ENCODE data around the gene SBSN.
"Not testable (repeated sequence)": the region's sequence is repeated elsewhere in the genome, so short reads cannot be mapped to it uniquely, and the experiment has no call there.

Gene SBSN

DNA sequence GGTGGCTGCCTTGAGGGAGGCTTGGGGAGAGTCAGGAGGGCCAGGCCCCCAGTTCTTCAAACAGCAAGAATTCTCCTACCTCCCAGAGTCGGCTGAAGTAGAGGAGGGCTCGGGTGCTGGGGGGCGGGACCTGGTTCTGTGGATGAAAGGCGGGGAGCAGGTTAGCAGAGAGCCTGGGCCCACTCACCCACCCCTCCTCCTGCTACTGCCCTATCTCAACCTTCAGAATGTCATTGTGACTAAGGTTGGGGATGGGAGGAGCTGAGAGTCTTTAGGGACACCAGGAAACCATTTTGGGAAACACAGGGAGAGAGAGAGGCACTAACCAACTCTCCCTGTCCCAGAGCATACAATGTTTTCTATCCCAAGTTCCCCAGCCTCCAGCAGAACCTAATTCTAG, 25.4 kb downstream of the SBSN start:
- no peak for DNase-seq

DNA sequence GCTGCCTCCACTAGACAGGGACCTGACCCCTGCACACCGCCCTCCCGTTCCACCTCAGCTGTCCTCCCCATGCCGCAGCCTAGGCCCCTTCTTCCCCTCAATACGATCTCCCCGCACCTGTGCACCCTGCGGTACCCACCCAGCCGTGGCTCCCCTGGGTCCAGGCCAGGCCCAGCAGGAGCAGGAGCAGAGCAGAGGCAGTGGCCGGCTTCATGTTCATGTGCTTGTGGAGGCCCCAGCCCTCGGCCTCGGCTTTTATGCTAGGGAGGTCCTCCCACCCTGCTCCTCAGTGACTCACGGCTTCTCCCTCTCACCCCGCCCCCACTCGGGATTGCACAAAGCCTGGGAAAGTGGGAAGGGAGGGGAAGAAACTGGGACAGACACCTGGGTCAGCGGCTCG, 26.4 kb downstream of the SBSN start:
- DNase-seq: no peak

DNA sequence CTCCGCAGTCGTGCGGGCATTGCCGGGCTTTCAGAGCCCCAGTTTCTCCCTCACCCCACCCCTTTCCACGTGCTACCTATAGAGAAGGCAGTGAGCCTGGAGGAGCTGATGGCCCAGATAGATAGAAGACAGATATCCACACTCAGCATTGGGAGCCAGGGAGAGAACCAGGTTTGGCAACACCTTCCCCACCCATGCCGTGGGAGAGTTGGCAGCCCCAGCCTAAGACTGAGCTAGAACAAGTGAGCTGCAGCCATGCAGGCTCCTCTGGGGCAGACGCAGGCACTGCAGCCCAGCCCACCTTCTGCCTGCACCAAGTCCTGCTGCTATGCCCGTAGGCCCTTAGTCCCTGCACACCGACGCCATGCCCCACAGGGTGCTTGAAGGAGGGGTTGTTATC, 27.5 kb downstream of the SBSN start:
- DNase-seq: no peak

DNA sequence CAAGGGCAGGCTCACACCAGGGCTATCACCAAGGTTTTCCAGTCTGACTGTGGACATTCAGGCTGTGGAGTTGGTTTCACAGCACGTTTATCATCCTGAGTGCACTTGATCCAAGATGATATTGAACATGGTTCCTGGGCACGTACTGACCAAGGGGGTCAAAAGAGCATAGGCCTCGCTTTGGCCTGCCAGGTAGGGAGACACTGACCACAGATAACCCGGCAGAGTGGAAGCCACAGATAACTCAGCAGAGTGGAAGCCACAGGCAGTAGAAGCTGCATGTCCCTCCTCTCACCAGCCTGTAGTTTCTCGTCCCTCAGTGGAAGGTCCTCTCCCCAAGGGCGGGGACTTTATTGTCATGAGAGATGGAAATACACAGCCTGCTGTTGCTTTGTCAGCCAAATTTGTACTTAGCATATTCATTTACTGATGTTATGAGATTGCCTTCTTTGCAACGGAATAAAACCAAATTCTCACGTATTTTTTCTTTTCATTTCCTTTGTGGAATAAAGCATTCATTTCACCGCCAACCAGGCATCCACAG, 29.1 kb downstream of the SBSN start:
- DNase-seq: no peak

DNA sequence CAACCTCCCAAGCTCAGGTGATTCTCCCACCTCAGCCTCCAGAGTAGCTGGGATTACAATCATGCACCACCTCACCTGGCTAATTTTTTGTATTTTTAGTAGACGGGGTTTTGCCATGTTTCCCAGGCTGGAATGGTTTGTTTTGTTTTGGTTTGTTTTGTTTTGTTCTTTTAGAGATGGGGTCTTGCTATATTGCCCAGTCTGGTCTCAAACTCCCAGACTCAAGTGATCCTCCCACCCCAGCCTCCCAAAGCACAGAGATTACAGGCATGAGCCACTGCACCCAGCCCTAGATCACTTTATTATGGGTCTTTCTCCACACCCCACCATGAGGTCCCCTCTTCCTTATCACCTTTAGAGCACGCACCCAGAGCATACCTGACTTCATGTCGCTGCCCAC, 29.9 kb downstream of the SBSN start:
- DNase-seq: no peak

DNA sequence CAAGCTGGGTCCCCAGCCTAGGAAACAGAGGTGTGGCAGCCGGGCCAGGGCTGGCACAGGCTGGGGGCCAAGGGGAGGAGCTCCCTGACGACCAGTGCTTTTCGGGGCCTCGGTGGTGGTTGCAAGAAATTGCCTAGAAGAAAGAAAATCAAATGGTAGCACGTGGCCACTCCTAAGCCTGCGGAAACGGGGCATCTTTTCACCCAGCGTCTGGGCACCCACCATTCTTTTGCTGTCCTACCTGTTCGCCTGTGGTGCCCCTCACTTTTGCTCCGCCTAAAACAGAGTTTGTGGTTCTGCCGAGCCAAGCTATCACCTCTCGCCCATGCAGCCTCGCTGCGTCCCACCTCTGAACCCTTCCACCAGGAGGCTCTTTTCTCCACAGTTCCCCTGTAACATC, 30.7 kb downstream of the SBSN start:
- no peak for DNase-seq

DNA sequence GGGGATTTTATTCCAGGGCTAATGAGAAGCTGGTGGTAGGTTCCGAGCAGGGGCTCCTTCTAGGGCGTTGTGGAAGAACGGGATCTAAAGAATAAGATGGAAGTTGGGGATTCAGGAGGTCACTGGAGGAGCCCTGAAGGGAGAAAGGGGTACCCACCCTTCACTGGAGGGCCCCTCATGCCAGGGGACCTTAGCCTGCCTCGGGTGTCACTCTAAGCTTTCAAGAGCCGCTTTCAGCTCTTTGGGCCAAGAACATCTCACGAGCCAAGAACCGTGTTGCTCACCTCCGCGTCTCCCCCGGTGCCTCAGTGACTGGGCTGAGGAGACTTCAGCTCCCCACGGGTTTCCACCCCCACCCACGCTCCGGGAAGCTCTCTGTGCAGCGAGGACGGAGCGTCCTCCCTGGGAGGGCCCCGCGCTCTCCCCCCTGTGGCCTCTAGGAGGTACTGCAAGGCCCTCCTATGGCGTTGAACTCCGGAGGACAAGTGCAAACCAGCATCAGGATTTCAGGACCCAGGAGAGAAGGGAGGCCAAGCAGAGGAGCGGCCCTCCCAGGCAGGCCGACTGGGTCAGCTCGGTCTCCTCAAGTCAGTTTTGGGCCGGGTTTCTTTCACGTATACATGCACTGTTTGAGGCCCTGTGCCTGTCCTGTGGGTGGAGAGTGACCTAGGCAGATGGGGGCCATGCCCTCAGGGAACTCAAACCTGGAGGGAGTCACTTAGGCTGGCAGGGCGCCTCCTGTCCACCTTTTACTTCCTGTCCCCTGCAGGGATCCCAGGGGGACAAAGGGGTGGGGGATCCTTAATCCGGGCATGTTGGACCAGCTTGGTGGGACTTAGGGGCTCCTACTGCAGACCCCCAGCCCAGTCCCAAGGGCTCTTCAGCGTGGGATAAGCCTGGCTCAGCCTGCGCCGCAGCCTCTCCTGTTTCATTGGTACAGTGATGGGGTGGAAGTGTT, 32.7 kb downstream of the SBSN start:
- peak; percentile 65 for DNase-seq

DNA sequence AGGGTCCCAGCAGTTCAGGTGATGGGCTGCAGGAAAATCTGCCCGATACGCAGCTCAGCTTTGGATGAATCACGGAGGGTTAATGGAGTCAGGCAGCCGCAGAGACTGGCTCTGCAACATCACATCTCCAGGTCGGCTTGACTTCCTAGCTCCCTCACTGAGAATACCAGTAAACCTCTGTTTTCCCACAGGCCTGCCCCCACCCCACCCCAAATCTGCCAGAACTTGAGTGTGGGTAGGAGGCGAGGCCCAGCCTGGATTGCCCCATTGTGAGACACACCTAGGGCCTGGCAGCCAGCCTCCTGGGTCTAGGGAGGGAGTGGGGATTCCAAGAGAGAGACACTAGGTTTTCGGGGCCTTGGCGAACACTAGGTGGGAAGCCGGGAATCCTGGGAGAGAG, 34.1 kb downstream of the SBSN start:
- DNase-seq: no peak

DNA sequence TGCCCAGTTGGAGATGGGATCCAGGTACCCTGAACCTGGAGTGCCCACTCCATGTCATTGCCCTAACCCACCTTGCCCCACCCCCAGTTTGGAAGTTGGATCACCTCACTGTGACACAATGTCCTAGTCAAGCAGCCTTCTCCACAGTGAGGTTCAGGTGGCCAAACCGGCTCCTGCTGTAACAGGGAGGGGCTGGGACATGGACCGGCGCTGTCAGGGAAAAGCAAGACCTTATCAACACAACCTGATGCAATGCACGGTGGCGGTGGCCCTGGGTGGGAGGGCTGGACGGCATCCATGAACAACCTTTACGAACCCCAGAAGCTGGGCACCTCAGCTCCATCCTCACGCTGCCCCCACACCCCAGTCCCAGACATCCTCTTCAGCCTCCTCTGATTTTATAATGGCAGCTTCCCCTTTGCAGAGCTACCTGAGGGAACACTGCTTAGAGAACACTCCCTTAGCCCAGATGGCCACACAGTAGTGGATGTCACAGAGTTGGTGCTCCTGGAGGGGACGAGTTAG, 36.2 kb downstream of the SBSN start:
- no peak for DNase-seq

DNA sequence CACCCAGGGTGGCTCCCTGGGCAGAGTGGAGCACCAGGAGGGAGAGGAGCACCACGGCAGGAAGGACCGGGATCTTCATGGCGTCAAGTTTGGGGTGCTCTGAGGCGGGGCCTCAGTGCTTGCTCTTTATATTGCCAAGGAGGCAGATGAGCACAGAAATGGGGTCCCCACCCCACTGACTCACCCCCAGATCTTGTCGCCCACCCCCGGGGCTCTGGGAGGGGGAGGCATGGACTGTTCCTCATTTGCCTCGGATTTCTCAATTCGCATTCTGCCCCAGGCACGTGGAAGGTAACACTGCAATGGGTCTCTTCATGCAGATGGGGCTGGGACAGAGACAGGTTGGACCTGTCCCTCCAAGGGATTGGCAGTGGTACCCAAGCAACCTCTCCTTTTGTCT, 37.7 kb downstream of the SBSN start, which contains the start of gene KRTDAP:
Gene KRTDAP, minus strand, starts transcription at position 101 of the 400 bp plus-strand sequence. Its CDS starts 22 bp downstream, at position 79.
- DNase-seq: no peak

DNA sequence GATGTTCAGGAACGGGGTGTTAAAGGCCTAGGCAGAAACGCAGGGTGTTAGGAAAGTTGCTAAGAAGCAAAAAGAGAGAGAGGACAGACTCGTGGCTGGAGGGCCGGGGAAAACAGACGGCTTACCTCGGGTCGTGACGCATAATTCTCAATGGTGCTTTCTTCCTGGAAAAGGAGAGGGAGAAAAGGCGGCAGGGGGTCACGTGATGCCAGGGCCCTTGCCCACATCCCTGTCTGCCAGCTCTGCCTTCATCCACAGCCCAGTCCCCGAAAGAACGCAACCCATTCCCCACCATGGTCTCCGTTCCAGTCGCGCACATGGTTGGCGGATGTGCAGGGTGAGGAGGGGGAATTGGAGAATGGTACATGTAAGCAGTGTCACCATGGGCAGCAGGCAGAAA, 39.4 kb downstream of the SBSN start:
- DNase-seq: no peak

DNA sequence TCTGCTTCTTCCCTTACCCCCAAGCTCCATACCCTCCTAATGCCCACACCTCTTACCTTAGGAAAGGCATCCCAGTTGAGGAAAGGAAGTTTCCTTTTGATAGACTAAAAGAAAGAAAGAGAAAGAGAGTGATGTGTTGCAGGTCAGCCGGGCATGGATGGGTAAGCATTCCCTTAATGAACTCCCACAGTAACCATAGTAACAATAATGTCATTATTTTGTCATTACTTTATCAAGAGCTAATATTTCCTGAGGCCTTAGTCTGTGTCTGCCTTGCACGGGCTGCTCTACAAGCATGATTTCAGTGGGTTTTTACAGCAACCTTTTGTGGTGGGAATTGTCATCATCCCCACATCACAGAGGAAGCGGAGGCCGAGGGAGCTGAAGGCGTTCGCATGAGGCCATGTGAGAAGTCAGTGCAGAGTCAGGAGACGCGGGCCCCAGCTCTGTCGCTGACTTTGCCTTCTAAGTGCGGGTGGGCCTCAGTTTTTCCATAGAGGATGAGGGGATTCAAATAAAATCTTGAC, 40.4 kb downstream of the SBSN start:
- DNase-seq: no peak

DNA sequence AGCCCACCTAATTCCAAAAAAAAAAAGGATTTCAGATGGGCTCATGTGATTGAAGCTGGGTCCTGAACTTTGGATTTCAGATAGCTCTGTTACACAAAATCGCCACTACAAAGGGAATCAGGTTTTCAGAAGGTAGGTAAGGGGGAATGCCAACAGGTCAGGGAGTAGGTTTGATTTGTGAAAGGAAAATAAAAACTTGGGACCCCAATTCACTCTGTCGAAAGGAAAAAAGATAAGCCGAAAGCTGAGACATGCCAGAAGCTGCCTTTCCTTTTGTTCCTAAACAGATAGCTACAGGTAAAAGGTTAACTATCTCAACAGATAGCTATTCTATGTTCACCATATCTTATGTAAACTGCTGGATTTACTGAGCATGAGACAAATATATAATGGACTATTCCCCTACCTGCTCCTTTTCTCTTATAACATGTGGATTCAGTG, 41.8 kb downstream of the SBSN start:
- no peak for DNase-seq

DNA sequence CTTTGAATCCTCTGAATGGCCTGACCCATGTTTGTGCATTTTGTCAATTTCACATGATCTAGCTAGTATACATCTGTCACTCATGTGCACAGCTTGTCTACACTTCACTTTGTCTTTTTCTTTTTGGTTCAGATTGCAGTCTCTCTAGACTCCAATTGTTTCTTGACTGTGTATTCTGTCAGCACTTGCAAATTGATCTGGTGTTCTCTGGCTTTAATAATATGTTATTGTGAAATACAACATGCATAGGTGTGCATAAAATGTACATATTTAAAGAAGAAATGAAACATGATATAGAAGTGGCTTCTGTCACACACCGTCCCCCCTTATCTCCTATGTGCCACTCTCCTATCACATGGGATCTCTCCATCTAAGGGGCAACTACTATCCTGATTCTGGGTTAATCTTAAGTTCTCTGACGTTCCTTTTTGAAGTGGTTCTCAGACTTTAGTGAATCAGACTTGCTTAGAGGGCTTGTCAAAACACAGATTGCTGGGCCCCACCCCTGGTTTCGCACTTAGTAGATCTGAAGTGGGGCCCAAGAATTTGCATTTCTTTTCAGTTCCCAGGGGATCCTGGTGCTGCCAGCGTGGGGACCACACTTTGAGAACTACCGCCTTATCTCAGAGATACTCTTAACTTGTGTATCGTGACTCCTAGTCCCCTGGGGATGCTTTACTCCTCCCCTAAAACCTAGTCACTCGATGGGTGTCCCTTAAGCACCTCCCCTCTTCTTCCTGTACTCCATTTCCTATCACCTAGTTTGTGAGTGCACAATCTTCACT, 43.7 kb downstream of the SBSN start:
- DNase-seq: no peak

DNA sequence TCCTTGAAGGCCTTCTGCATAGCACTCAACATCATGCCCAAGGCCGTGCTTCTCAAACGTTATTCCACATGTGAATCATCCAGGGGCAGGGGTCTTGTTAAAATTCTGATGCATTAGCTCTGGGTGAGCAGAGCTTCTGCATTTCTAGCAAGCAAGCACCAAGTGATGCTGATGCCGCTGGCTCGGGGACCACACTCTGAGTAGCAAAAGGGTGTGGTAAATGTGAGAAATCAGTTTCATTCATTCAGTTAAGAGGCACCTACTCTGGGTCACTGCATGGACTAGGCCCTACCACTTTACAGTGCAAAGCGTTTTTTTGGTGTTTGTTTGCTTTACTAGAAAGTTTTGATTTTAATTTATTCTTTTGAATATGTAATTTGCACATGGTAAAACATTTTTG, 45.0 kb downstream of the SBSN start:
- DNase-seq: no peak

DNA sequence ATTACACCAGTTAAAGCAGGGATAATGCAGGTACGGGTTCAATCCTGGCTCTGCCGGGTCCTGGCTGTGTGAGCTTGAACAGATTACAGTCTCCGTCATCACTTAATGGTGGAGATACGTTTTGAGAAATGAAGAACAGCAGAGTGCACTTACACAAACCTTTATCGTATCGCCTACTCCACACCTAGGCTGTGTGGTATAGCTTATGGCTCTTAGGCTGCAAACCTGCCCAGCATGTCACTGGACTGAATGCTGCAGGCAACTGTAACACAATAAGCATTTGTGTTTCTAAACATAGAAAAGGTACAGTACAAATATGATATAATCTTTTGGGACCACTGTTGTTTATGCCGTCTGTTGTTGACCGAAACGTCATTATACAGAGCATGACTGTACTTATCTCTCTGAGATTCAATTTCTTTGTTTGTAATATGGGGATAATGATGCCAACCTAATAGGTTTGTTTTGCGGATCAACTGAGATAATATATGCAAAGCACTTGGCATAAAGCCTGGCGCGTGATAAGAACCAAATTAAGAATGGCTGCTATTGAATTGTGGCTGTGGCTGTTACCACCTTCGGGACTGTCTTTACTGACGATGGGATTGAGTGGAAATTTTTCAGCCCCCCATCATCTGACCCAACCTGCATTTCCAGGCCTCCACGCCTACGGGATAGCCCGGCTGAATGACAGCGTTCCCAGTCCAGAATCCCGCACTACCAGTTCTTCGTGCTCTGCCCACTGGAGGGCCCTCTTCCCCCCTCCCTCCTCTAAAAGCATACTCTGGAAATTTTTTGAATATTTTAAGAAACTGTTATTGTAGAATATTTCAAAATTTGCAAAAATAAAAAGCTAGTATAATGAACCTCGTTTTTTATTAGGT, 49.1 kb downstream of the SBSN start:
- no peak for DNase-seq

DNA sequence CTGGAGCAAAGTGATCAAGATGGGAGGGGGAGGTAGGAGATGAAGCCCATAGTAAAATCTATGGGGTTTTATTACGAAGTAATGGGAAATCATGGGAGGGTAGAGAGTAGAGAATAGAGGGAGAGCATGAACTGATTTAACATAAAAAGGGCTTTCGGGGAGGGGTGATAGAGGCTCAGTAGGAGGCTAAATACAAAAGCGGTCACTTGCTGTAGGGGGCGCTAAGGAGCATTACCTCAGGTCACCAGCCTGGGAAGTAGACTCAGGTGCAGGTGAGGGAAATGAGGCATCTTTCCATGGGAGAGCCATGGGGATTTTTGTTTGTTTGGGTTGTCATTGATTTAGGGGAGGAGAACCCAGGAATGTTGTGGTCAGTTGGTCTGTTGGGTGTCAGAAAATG, 52.0 kb downstream of the SBSN start:
- no peak for DNase-seq

DNA sequence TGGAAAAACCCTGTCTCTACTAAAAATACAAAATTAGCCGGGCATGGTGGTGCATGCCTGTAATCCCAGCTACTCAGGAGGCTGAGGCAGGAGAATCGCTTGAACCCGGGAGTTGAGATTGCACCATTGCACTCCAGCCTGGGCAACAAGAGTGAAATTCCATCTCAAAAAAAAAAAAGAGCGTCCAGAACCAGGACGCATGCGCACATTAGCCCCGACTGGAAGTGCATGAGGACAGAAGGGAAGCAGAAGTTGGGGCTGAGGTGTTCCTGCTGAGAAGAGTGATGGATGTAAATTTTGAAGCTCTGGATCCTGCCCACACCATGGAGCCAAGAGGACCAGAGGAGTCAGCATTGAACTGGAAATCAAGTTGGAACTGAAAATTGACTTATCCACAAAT, 53.5 kb downstream of the SBSN start:
- DNase-seq: not testable (repeated sequence)

DNA sequence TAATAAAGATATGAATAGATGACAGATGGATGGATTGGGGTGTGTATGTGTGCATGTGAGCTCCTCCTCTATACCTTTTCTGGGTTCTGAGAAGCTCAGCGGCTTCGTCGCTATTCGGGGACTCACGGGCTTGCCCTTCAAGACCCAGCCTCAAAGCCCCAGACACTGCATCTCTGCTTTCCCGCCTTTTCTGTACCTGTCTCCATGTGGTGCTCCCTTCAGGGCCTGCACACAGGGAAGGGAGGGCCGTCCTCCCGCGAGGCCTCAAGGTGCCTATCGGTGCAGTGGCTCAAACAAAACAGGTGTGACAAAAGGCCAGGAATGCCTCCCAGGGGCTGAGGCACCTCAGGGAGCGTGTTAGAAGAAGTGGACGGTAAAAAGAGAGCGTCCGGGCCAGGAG, 54.0 kb downstream of the SBSN start:
- DNase-seq: no peak

All from activated CD4-positive, alpha-beta T cell treated with anti-CD3 and anti-CD28 coated beads for 1 hour (primary cell).